HEK293 (cell line): ENCODE data around the gene TLE4.

Experiments used
- REST ChIP-seq: fragments of 450-650 bp; formaldehyde crosslinking; IDR thresholded peaks from 2 replicates; pipeline ENCODE4 v1.5.1; 2016; ENCODE audit warnings: missing biosample characterization, missing genetic modification characterization
- ZNF433 ChIP-seq: fragments of 450-650 bp; formaldehyde crosslinking; IDR thresholded peaks from 2 replicates; pipeline ENCODE4 v1.5.1; 2016; ENCODE audit warnings: missing biosample characterization, missing genetic modification characterization, low read depth

- TF ChIP-seq ZNF433 (no peak), REST (tag by site-specific recombination) (no peak)
Measured at GRCh38 chr9:79564105-79564504, 7.7 kb upstream of the TLE4 start.
